ENCODE results near the gene AMDHD2. TPM values are rescaled to one million over a fixed set of nuclear protein-coding genes. Genes with fewer than 3 reads are reported as not detected.

Gene AMDHD2
- total RNA-seq, 2 donors from 2014 or later: 42.6 to 67.0 TPM

DNA sequence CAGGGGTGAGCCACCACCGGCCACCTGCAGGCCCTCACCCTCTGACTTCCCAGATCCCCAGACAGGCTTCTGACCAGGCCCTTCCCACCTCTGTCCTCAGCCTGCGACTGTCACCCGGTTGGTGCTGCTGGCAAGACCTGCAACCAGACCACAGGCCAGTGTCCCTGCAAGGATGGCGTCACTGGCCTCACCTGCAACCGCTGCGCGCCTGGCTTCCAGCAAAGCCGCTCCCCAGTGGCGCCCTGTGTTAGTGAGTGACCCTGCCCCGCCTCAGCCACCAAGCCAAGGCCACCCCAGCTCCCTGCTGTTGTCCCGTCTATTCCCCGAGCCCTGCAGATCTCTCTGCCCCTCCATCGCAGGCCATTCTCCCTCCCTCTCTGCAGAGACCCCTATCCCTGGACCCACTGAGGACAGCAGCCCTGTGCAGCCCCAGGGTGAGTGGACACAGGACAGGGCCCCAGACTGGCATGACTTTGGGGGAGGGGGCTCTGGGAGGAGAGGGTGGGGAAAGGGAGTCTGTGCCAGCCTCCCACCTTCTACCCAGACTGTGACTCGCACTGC is 47.2 kb upstream of the AMDHD2 start:
- no peaks in the 10 kb centered on the region for H3K27me3 ChIP-seq (replicated peaks; ENCODE audit: insufficient read depth)
- TF ChIP-seq, protein P1, sequence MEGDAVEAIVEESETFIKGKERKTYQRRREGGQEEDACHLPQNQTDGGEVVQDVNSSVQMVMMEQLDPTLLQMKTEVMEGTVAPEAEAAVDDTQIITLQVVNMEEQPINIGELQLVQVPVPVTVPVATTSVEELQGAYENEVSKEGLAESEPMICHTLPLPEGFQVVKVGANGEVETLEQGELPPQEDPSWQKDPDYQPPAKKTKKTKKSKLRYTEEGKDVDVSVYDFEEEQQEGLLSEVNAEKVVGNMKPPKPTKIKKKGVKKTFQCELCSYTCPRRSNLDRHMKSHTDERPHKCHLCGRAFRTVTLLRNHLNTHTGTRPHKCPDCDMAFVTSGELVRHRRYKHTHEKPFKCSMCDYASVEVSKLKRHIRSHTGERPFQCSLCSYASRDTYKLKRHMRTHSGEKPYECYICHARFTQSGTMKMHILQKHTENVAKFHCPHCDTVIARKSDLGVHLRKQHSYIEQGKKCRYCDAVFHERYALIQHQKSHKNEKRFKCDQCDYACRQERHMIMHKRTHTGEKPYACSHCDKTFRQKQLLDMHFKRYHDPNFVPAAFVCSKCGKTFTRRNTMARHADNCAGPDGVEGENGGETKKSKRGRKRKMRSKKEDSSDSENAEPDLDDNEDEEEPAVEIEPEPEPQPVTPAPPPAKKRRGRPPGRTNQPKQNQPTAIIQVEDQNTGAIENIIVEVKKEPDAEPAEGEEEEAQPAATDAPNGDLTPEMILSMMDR (IDR thresholded peaks at IDR 0.05): no peak
- no peaks in the 10 kb centered on the region for H3K9me3 ChIP-seq
- peaks cover 32 to 47% of the 10 kb centered on the region in 2 donors for H3K4me1 ChIP-seq (ENCODE audit: control insufficient read depth in 1 of 2, low read depth in 2 of 2)
- no peaks in the 10 kb centered on the region for H3K36me3 ChIP-seq
- H3K27ac ChIP-seq: no peak overlapping the region
- no peak overlapping the region for H3K4me3 ChIP-seq
- no peak for DNase-seq (ENCODE audit: low spot score)
- ATAC-seq (ENCODE audit: insufficient number of reproducible peaks, low FRiP score, low read depth): no peak

DNA sequence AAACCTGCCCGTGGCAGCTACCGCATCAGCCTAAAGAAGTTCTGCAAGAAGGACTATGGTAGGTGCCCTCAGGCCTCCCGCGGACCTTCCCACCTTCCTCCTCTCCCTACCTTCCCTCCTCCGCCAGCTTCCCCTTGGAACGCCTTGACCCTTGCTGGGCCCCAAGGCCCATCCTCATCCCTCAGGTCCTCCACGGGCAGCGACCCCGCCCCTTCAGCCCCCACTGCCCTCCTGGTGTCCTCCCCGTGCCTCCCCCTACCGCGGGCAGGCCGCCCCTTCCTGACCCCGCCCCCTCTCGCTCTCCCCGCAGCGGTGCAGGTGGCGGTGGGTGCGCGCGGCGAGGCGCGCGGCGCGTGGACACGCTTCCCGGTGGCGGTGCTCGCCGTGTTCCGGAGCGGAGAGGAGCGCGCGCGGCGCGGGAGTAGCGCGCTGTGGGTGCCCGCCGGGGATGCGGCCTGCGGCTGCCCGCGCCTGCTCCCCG is 46.7 kb upstream of the AMDHD2 start:
- no peaks in the 10 kb centered on the region for H3K36me3 ChIP-seq
- ATAC-seq (ENCODE audit: insufficient number of reproducible peaks, low FRiP score, low read depth) (no peak), DNase-seq (ENCODE audit: low spot score) (no peak)
- no peaks in the 10 kb centered on the region for H3K27me3 ChIP-seq (replicated peaks; ENCODE audit: insufficient read depth)
- TF ChIP-seq, protein P1 (IDR thresholded peaks at IDR 0.05): no peak
- H3K4me1 ChIP-seq (ENCODE audit: control insufficient read depth in 1 of 2, low read depth in 2 of 2): peaks cover 27 to 42% of the 10 kb centered on the region in 2 donors
- no peak overlapping the region for H3K27ac ChIP-seq
- no peaks in the 10 kb centered on the region for H3K9me3 ChIP-seq
- H3K4me3 ChIP-seq: peak overlapping the region; percentile 90

DNA sequence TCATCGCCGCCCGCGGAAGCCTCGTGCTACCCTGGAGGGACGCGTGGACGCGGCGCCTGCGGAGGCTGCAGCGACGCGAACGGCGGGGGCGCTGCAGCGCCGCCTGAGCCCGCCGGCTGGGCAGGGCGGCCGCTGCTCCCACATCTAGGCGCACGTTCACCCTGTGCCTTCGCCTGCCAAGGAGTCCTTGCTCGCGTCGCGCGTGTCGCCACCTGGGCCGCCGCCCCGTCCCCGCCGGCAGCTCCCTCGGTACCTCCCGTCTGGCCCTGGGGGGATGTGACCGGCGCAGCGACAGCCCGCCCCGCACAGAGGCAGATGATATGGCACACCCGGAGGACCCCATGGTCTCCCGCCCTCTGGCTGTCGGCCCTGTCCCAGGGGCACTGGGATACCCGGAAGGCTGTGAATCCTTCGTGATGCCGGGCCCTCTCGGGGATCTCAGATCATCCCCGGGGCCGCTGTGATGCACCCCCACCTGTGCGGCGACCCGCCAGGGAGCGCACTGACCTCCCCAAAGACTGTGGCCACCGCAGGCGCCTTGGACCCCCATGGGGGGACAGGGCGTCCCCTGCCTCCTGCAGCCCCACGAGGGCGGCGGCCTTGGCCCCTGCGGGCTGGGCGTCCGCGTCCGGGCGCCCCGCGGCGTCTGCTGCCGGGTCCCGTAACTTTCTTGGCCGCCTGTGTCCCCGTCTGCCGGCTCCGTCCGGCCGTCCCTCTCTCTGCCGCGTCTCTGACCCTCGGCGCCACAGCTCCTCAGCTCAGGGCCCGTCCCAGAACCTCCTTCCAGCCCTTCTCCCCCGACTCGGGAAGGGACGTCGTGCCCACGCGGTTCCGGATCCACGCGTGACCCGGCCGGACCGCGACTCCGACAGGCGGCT is 45.9 kb upstream of the AMDHD2 start:
- DNase-seq (ENCODE audit: low spot score): no peak
- no peaks in the 10 kb centered on the region for H3K9me3 ChIP-seq

DNA sequence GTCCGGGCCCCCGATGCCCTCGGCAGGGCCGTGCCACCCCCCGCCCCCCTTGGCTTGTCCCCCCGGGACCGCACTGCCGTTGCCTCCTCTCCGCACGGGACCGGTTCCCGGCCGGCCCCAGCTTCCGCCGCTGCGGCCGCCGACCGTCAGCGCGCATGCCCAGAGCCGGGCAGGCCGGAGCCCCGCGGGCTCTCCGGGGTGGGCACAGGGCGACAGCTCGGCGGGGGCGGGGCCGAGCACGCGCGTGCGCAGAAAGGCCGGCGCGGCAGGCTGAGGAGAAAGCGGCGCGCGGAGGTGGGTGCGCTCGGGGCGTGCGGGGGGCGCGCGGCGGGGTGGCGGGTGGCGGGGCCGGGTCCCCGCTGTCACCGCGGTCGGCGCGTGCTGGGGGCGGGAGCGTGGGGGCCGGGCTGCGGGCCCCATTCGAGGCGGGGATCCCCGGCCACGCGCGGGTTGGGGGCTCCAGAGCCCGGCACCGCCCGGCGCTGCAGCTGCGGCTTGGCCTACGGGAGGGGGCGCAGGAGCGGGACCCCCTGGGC is 45.2 kb upstream of the AMDHD2 start, which contains the start of gene TBC1D24:
TSS of gene TBC1D24 (plus strand) at position 251 of the 536 bp plus-strand sequence. CDS start 21,022 bp downstream, outside the sequence.
- peak within 1 kb of the TSS; percentile 90 for H3K4me3 ChIP-seq
- TF ChIP-seq, protein P1 (IDR thresholded peaks at IDR 0.05): no peak
- H3K9me3 ChIP-seq: no peaks in the 10 kb centered on the region
- H3K36me3 ChIP-seq: no peaks in the 10 kb centered on the region
- DNase-seq (ENCODE audit: low spot score): no peak
- H3K27ac ChIP-seq: peak within 1 kb of the TSS in 1 of 2 donors; percentile 64
- peak; percentile 46 for ATAC-seq (ENCODE audit: insufficient number of reproducible peaks, low FRiP score, low read depth)
- H3K4me1 ChIP-seq (ENCODE audit: control insufficient read depth in 1 of 2, low read depth in 2 of 2): peaks cover 19 to 30% of the 10 kb centered on the region in 2 donors
- no peaks in the 10 kb centered on the region for H3K27me3 ChIP-seq (replicated peaks; ENCODE audit: insufficient read depth)

More for the DNA sequence above, 45.9 kb upstream of the AMDHD2 start:
- TF ChIP-seq, protein P1 (IDR thresholded peaks at IDR 0.05): peak; percentile 38
- Histone ChIP-seq H3K27me3 (replicated peaks; ENCODE audit: insufficient read depth) (no peaks in the 10 kb centered on the region), H3K4me3 (peak overlapping the region; percentile 90), H3K4me1 (ENCODE audit: control insufficient read depth in 1 of 2, low read depth in 2 of 2) (peaks cover 20 to 34% of the 10 kb centered on the region in 2 donors), H3K27ac (peak overlapping the region in 1 of 2 donors; percentile 64), H3K36me3 (no peaks in the 10 kb centered on the region)
- peak; percentile 12 for ATAC-seq (ENCODE audit: insufficient number of reproducible peaks, low FRiP score, low read depth)
